Caco-2 (cell line): Measurements from ENCODE around the gene ABHD6. TPM values are rescaled to one million over a fixed set of nuclear protein-coding genes. Genes with fewer than 3 reads are reported as not detected.

Experiments used
- BruUV-seq: library from RNA; stranded (reverse); fragments of 400-500 nt; replicated peaks from 2 replicates; lab custom pipeline; 2021; lab: Mats Ljungman, UMichigan
- CTCF ChIA-PET: fragments of 300-600 bp; sonication (Branson Sonifier 250); formaldehyde crosslinking; loops from one replicate; lab custom pipeline; 2022; ENCODE audit warnings: antibody characterized with exemption; lab: Charles Lee
- POLR2A ChIA-PET: fragments of 300-600 bp; sonication (Branson Sonifier 250); formaldehyde crosslinking; loops from one replicate; lab custom pipeline; 2022; ENCODE audit warnings: antibody characterized with exemption; lab: Charles Lee
- DNase-seq, 2 experiments: peaks; one replicate each; pipeline versions ENCODE4 v3.0.0 to v3.0.0-alpha.2; 2020 to 2022
- H3K27me3 ChIP-seq: replicated peaks from 2 replicates; pipeline ENCODE4 v1.6.0; 2011; ENCODE audit warnings: low read length; ENCODE audit not compliant: control insufficient read depth, insufficient read depth
- H3K36me3 ChIP-seq: 2 replicates; pipeline ENCODE4 v1.5.1; 2011; ENCODE audit warnings: low read length; ENCODE audit not compliant: control insufficient read depth, insufficient read depth
- H3K4me1 ChIP-seq: fragments of 250-450 bp; sonication (Bioruptor Pico); 2 replicates; pipeline ENCODE4 v1.5.1; 2020; ENCODE audit warnings: mild to moderate bottlenecking
- H3K4me3 ChIP-seq: 2 replicates; pipeline ENCODE4 v1.5.1; 2011; ENCODE audit warnings: low read depth, mild to moderate bottlenecking, control low read depth, low read length
- H3K9me3 ChIP-seq: fragments of 250-450 bp; sonication (Bioruptor Pico); 2 replicates; pipeline ENCODE4 v1.5.1; 2020; ENCODE audit warnings: mild to moderate bottlenecking, moderate library complexity
- H3K27ac Mint-ChIP-seq: one replicate; pipeline ENCODE4 v1.8.0; 2022; ENCODE audit warnings: mixed read lengths; ENCODE audit not compliant: unreplicated experiment
- H3K27me3 Mint-ChIP-seq: one replicate; pipeline ENCODE4 v1.8.0; 2022; ENCODE audit warnings: mixed read lengths; ENCODE audit not compliant: insufficient read depth, unreplicated experiment
- H3K36me3 Mint-ChIP-seq: one replicate; pipeline ENCODE4 v1.8.0; 2022; ENCODE audit warnings: mild to moderate bottlenecking, mixed read lengths; ENCODE audit not compliant: insufficient read depth, unreplicated experiment
- H3K4me1 Mint-ChIP-seq: one replicate; pipeline ENCODE4 v1.8.0; 2022; ENCODE audit warnings: low read depth, mixed read lengths; ENCODE audit not compliant: unreplicated experiment
- H3K4me3 Mint-ChIP-seq: one replicate; pipeline ENCODE4 v1.8.0; 2022; ENCODE audit warnings: mild to moderate bottlenecking, moderate library complexity, mixed read lengths; ENCODE audit not compliant: unreplicated experiment
- H3K9me3 Mint-ChIP-seq: one replicate; pipeline ENCODE4 v1.8.0; 2022; ENCODE audit warnings: mixed read lengths; ENCODE audit not compliant: unreplicated experiment
- intact Hi-C: fragments of 100-400 bp; cut with micrococcal nuclease; formaldehyde crosslinking; loops from one replicate; pipeline ENCODE4 v1.10.0; 2022; ENCODE audit not compliant: unreplicated experiment
- total RNA-seq: library from RNA; stranded (reverse); gene quantifications from 2 replicates; pipeline ENCODE4 v1.2.3, GENCODE V29; 2022
- TF ChIP-seq, protein P1 (sequence below), 2 experiments: fragments of 200-600 bp in 1 of 2; IDR thresholded peaks; 1 replicate in 1 of 2; 2 replicates in 1 of 2; pipeline versions ENCODE4 v1.5.1 to v1.8.0; 2011 to 2022; ENCODE audit warnings: antibody characterized with exemption in 1 of 2, control low read depth in 1 of 2, inconsistent platforms in 1 of 2, low read depth in 1 of 2, low read length in 1 of 2, mild to moderate bottlenecking in 1 of 2, moderate library complexity in 1 of 2; ENCODE audit not compliant: insufficient read depth in 1 of 2, severe bottlenecking in 1 of 2, unreplicated experiment in 1 of 2

The ABHD6 gene
- total RNA-seq, 1 experiment from 2014 or later: 16.1 TPM

DNA sequence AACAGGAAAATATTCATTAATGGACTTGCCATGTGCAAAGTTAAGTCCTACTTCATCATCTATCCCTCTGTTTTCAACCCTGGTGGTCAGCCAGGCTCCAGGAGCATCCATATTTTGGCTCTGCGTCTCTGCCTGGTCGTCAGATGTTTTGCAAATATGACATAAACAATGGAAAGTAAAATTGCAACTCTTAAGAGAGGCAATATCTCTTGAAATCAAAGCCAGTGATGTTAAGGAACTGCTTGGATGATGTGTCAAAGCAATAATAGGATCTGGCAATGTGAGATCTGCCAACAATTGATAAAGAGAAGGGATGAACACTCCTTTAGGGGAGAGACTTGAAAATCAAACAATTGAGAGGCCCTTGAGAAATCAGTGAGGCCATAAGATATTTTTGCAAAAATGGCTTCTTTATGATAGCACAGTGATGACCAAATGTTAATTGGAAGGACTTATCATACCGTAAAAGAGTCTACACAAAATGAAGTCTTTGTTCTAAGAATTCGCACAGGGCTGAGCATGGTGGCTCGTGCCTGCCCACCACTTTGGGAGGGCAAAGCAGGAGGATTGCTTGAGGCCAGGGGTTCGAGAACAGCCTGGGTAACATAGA lies 6.5 kb downstream of the ABHD6 start:
- no TSS peak for BruUV-seq
- no peaks in the 10 kb centered on the region for H3K36me3 ChIP-seq
- no peak overlapping the region for H3K27ac Mint-ChIP-seq
- no peaks in the 10 kb centered on the region for H3K27me3 ChIP-seq
- no peaks in the 10 kb centered on the region for H3K9me3 ChIP-seq
- H3K4me1 ChIP-seq: peaks cover 23% of the 10 kb centered on the region
- H3K9me3 Mint-ChIP-seq: no peaks in the 10 kb centered on the region
- peaks cover 38% of the 10 kb centered on the region for H3K4me1 Mint-ChIP-seq
- DNase-seq: no peak
- POLR2A ChIA-PET: interaction anchor here (0.7 kb wide), 1 partner anchor 85 kb away, joined by 4 read pairs; no protein-coding TSS in a partner anchor
- TF ChIP-seq, protein P1, sequence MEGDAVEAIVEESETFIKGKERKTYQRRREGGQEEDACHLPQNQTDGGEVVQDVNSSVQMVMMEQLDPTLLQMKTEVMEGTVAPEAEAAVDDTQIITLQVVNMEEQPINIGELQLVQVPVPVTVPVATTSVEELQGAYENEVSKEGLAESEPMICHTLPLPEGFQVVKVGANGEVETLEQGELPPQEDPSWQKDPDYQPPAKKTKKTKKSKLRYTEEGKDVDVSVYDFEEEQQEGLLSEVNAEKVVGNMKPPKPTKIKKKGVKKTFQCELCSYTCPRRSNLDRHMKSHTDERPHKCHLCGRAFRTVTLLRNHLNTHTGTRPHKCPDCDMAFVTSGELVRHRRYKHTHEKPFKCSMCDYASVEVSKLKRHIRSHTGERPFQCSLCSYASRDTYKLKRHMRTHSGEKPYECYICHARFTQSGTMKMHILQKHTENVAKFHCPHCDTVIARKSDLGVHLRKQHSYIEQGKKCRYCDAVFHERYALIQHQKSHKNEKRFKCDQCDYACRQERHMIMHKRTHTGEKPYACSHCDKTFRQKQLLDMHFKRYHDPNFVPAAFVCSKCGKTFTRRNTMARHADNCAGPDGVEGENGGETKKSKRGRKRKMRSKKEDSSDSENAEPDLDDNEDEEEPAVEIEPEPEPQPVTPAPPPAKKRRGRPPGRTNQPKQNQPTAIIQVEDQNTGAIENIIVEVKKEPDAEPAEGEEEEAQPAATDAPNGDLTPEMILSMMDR (IDR thresholded peaks at IDR 0.05; ENCODE audit: insufficient read depth in 1 of 2, low read depth in 1 of 2, low read length in 1 of 2, severe bottlenecking in 1 of 2, unreplicated experiment in 1 of 2): no peak
- no peak overlapping the region for H3K4me3 ChIP-seq
- no peak overlapping the region for H3K4me3 Mint-ChIP-seq
- intact Hi-C loops: no loop called here
- no peaks in the 10 kb centered on the region for H3K36me3 Mint-ChIP-seq
- CTCF ChIA-PET: no interaction called here
- no peaks in the 10 kb centered on the region for H3K27me3 Mint-ChIP-seq

DNA sequence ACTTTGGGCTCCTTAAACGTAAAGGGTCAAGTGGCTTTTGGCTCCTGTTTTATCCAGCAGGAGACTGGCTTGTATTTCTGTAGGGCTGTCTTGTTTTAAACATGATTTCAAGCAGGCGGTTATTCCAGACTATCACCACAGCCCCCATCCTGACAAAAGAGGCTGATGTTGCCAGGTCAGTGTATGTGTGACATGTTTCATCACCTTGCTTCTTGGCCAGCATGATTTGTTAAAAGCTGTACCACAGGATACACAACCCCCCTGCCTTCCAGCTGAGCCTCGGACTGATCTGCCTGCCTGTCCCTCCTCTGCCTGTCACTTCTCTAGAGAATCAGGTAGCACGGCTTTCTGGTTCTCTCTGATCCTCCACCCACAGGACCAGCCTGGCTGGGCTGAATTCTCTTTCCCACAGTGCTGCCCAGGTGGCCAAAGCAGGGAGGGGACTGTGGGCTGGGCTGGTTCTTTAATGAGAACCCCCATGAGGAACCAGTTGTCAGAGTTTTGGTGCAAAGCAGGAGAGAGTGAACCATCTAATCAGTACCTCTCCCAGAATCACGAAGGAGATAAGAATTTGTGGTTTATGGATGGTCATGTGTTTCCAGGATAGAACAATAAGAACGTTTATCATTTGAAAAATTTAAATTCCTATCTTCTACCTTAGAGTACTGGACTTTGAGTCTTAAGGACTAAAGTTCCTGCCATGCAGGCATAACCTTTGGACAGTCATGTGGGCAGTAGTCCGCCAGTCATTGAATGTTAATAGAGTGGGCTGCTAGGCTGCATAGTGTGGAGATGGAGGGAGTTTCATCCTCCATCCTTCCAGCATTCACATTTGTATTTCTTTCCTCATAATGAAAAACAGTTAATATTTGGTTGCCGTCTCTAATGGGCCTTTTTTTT lies 8.8 kb downstream of the ABHD6 start:
- H3K36me3 Mint-ChIP-seq: peaks cover 5% of the 10 kb centered on the region
- intact Hi-C loops: no loop called here
- no peaks in the 10 kb centered on the region for H3K9me3 ChIP-seq
- peak overlapping the region; percentile 53 for H3K27ac Mint-ChIP-seq
- no peaks in the 10 kb centered on the region for H3K27me3 ChIP-seq
- POLR2A ChIA-PET: no interaction called here
- TF ChIP-seq, protein P1 (IDR thresholded peaks at IDR 0.05; ENCODE audit: insufficient read depth in 1 of 2, low read depth in 1 of 2, low read length in 1 of 2, severe bottlenecking in 1 of 2, unreplicated experiment in 1 of 2): no peak
- H3K4me3 Mint-ChIP-seq: peak overlapping the region; percentile 32
- CTCF ChIA-PET: no interaction called here
- H3K9me3 Mint-ChIP-seq: no peaks in the 10 kb centered on the region
- H3K4me3 ChIP-seq: no peak overlapping the region
- peaks cover 39% of the 10 kb centered on the region for H3K4me1 ChIP-seq
- DNase-seq: peak; percentile 45 to 49
- no TSS peak for BruUV-seq
- H3K4me1 Mint-ChIP-seq: peaks cover 47% of the 10 kb centered on the region
- no peaks in the 10 kb centered on the region for H3K36me3 ChIP-seq
- no peaks in the 10 kb centered on the region for H3K27me3 Mint-ChIP-seq

DNA sequence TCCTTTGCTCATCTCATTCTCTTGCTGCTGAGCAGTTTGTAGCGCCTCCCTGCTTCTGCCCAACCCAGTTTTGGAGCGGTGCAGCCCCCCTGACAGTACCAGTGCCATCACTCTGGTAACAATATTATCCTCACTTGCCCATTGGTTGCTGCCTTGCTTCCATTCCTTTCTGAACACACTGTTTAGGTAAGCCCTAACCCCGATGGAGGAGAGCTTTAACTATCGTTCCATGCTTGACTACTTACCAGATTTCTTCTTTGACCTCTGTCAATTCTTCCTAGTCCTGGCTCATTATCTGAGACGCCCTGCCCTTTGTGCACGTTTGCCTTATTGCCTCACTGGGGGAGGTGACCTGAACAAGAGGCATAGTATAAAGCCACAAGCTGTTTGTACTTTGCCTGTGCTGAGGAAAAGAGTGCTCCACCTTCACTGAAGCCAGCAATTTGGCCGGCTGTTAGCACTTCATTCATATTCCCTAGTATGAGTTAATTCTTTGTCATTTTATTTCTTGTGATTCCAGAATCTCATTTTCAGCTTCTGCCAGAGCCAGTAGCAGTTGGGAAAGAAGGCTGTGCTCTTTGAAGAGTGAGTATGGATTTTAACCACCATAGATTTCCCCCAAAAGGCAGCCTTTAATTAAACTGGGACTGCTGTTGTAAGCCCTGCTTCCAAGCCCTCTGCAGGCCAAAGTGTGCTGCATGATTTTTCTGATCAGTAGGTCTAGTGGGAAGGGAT lies 11.9 kb downstream of the ABHD6 start:
- BruUV-seq: no TSS peak

More for the DNA sequence above, 11.9 kb downstream of the ABHD6 start:
- H3K4me3 Mint-ChIP-seq: peak overlapping the region; percentile 61
- H3K27ac Mint-ChIP-seq: peak overlapping the region; percentile 89
- DNase-seq: peak; percentile 65 to 74
- H3K27me3 ChIP-seq: no peaks in the 10 kb centered on the region
- peaks cover 1% of the 10 kb centered on the region; the same call in 1 of the 2 replicates for H3K36me3 ChIP-seq
- TF ChIP-seq, protein P1 (IDR thresholded peaks at IDR 0.05; ENCODE audit: insufficient read depth in 1 of 2, low read depth in 1 of 2, low read length in 1 of 2, severe bottlenecking in 1 of 2, unreplicated experiment in 1 of 2): peak; percentile 17 to 33
- peaks cover 5% of the 10 kb centered on the region for H3K36me3 Mint-ChIP-seq
- H3K4me1 ChIP-seq: peaks cover 39% of the 10 kb centered on the region
- intact Hi-C loops: loop anchor here (1.0 to 2.0 kb wide), 2 partner anchors 57 to 62 kb away; partner anchors contain the start of genes HTD2 and RPP14
- peaks cover 40% of the 10 kb centered on the region for H3K4me1 Mint-ChIP-seq
- H3K9me3 Mint-ChIP-seq: no peaks in the 10 kb centered on the region
- CTCF ChIA-PET: interaction anchor here (1.0 to 1.4 kb wide), 3 partner anchors 32 to 62 kb away, joined by 4 to 6 read pairs (median 5); no protein-coding TSS in a partner anchor
- H3K4me3 ChIP-seq: no peak overlapping the region
- H3K9me3 ChIP-seq: no peaks in the 10 kb centered on the region
- H3K27me3 Mint-ChIP-seq: no peaks in the 10 kb centered on the region
- POLR2A ChIA-PET: interaction anchor here (0.5 to 1.2 kb wide), 3 partner anchors 12 to 57 kb away, joined by 3 to 9 read pairs (median 6); partner anchors contain the start of genes ABHD6, HTD2 and RPP14
